Right cardiac atrium (tissue), 5 donors: ENCODE data around the gene TRPV6. TPM values are rescaled to one million over a fixed set of nuclear protein-coding genes. Genes with fewer than 3 reads are reported as not detected.

Experiments used
- ATAC-seq, 2 donors: fragments of 200-7000 bp; cut with Tn5 transposase; one replicate each; pipeline versions ENCODE4 v1.8.0 to v1.9.1; 2020; ENCODE audit warnings: moderate library complexity in 2 of 2, mild to moderate bottlenecking in 1 of 2
- DNase-seq, 3 donors: peaks; one replicate each; pipeline ENCODE4 v3.0.0-alpha.2; 2020
- H3K27ac ChIP-seq: one replicate; pipeline ENCODE4 v1.5.1; 2013; ENCODE audit warnings: mild to moderate bottlenecking, low read length, control low read depth, moderate library complexity
- H3K27me3 ChIP-seq: one replicate; pipeline ENCODE4 v1.6.1; 2013; ENCODE audit not compliant: control insufficient read depth, insufficient read depth
- H3K4me1 ChIP-seq: one replicate; pipeline ENCODE4 v1.6.1; 2013; ENCODE audit warnings: low read length; ENCODE audit not compliant: control insufficient read depth, insufficient read depth
- H3K4me3 ChIP-seq: one replicate; pipeline ENCODE4 v1.5.1; 2013; ENCODE audit warnings: low read length, control low read depth
- H3K9me3 ChIP-seq: one replicate; pipeline ENCODE4 v1.6.1; 2013; ENCODE audit warnings: low read length; ENCODE audit not compliant: control insufficient read depth
- WGBS: extraction: QIAGEN DNeasy Blood & Tissue Kit; methylation state at CpG from one replicate; pipeline ENCODE4 v1.1.7; 2013; 5-methylcytosine and 5-hydroxymethylcytosine counted together
- intact Hi-C, 4 donors: fragments of 100-400 bp; cut with DNase I; formaldehyde crosslinking; loops; one replicate each; pipeline versions ENCODE4 v1.11.0 to v1.14.0; 2022 to 2023
- polyA plus RNA-seq: library from polyadenylated mRNA; stranded (reverse); fragments of 200-250 nt; gene quantifications from one replicate; pipeline ENCODE4 v1.2.3, GENCODE V29; 2013
- total RNA-seq, 4 donors: library from RNA; stranded (reverse); fragmentation: NEBNext Ultra II Directional; extraction: Animal tissue kit (Norgen Biotek cat#: 25700); gene quantifications; one replicate each; pipeline ENCODE4 v1.2.1, GENCODE V29; 2021
- donor health status: healthy with polysubstance abuse.
- donor health status: DM: no; HTN: yes; CAD: no.
- donor health status: DM: no; HTN: no; CAD: no.
- donor health status: DM: no; HTN: yes; CAD: no; lungs with severe emphysema.
- donor health status: DM: yes; HTN: yes; CAD: no.

Gene TRPV6
- total and polyA plus RNA-seq, 5 donors = not detected

- 62% methylated on average over 12 of the region's 12 CpGs for WGBS
- intact Hi-C loops = no loop called here
- ATAC-seq (no peak), DNase-seq (no peak)
- H3K4me1 ChIP-seq = no peaks in the 10 kb centered on the region
- H3K9me3 ChIP-seq = no peaks in the 10 kb centered on the region
- H3K27me3 ChIP-seq = no peaks in the 10 kb centered on the region
- no peak overlapping the region for H3K27ac ChIP-seq
- H3K4me3 ChIP-seq = no peak overlapping the region
Measured at GRCh38 chr7:142894112-142894984, 8.8 kb upstream of the TRPV6 start.

- intact Hi-C loops = no loop called here
Measured at GRCh38 chr7:142892951-142893350, 7.4 kb upstream of the TRPV6 start.

GRCh38 chr7:142891490-142892082 is 6.0 kb upstream of the TRPV6 start:
- WGBS = 81% methylated on average over 10 of the region's 10 CpGs
- intact Hi-C loops = no loop called here
- no peak for DNase-seq
- H3K27me3 ChIP-seq = no peaks in the 10 kb centered on the region
- no peak overlapping the region for H3K4me3 ChIP-seq
- H3K27ac ChIP-seq = no peak overlapping the region
- H3K9me3 ChIP-seq = no peaks in the 10 kb centered on the region
- ATAC-seq = no peak
- no peaks in the 10 kb centered on the region for H3K4me1 ChIP-seq

More at GRCh38 chr7:142892951-142893350, 7.4 kb upstream of the TRPV6 start:
- 85% methylated on average over 5 of the region's 5 CpGs for WGBS
- Histone ChIP-seq H3K27me3 (no peaks in the 10 kb centered on the region), H3K4me1 (no peaks in the 10 kb centered on the region), H3K9me3 (no peaks in the 10 kb centered on the region), H3K4me3 (no peak overlapping the region), H3K27ac (no peak overlapping the region)
- ATAC-seq = no peak
- no peak for DNase-seq

DNA sequence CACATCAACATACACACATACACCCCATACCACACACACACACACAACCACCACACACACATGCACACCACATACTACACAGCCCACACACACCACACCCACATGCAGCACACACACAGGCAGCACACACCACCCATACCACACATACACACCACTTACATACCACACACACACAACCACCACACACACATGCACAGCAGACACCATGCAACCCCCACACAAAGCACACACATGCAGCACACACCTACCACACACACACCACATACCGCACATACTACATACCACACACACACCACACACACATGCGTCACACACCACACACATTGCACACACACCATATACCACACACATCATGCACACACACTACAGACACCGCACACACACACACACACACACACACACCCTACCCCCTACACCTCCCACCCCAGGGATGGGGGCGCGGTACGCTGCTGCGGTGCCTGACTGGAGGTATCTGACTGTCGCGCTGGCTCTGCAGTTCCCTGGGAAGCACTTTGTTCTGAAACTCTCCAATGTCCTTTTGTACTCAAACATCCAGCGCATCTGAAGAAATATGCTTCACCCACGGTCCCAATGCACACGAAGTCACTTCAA is 5.4 kb upstream of the TRPV6 start:
- DNase-seq (no peak), ATAC-seq (no peak)
- Histone ChIP-seq H3K4me1 (no peaks in the 10 kb centered on the region), H3K27ac (no peak overlapping the region), H3K4me3 (no peak overlapping the region), H3K9me3 (no peaks in the 10 kb centered on the region), H3K27me3 (no peaks in the 10 kb centered on the region)
- WGBS = 80% methylated on average over 12 of the region's 12 CpGs
- intact Hi-C loops = no loop called here

- H3K9me3 ChIP-seq = no peaks in the 10 kb centered on the region
- no peak overlapping the region for H3K4me3 ChIP-seq
- H3K27me3 ChIP-seq = no peaks in the 10 kb centered on the region
- DNase-seq (no peak), ATAC-seq (no peak)
- H3K4me1 ChIP-seq = no peaks in the 10 kb centered on the region
- intact Hi-C loops = no loop called here
- no peak overlapping the region for H3K27ac ChIP-seq
- WGBS = 63% methylated on average over 3 of the region's 3 CpGs
Measured at GRCh38 chr7:142889816-142890215, 4.3 kb upstream of the TRPV6 start.

GRCh38 chr7:142887282-142888015 is 1.9 kb upstream of the TRPV6 start:
- Histone ChIP-seq H3K27me3 (no peaks in the 10 kb centered on the region), H3K9me3 (no peaks in the 10 kb centered on the region), H3K27ac (no peak overlapping the region), H3K4me3 (no peak overlapping the region), H3K4me1 (no peaks in the 10 kb centered on the region)
- intact Hi-C loops = no loop called here
- DNase-seq = no peak
- ATAC-seq = no peak
- WGBS = 85% methylated on average over 12 of the region's 12 CpGs

GRCh38 chr7:142886866-142887265 is 1.3 kb upstream of the TRPV6 start:
- Histone ChIP-seq H3K27me3 (no peaks in the 10 kb centered on the region), H3K4me3 (no peak overlapping the region), H3K4me1 (no peaks in the 10 kb centered on the region), H3K9me3 (no peaks in the 10 kb centered on the region), H3K27ac (no peak overlapping the region)
- DNase-seq (no peak), ATAC-seq (no peak)
- intact Hi-C loops = no loop called here
- 77% methylated on average over 7 of the region's 7 CpGs for WGBS

GRCh38 chr7:142884286-142884640 is 1.3 kb downstream of the TRPV6 start:
- WGBS = 71% methylated on average over 4 of the region's 4 CpGs
- no peak for ATAC-seq
- no peak overlapping the region for H3K4me3 ChIP-seq

DNA sequence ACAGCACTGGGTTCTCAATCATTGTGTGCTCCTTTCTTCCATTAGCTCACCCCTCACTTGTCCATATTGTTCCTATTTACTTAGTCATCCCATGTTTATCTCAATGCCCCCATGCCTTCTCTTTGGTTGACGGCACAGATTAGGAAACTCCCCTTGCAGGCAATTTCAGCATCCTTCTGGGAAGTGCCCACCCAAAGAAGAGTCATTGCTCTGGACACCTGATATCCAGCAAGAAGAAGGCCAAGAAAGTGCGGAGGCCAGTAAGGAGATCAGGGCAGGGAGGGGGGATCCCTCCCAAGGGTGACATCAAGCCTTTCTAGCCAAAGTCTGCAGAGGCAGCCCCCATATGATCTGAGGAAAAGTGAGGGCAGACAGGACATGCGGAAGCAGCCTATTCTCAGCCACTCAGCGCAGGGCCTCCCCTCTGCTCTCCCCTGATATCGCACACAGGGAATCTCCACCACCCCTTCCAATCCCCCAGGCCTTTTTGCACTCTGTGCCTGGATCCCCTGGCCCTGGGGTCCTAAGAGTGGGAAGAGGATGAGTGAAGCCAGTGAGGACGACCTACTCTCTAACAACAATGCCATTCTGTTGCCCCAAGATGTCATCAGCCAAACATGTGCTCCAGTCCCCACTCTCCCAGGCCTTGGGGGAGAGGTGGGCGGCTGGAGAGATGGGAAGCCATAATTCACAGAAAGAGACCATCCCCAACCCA is 1.8 kb downstream of the TRPV6 start:
- DNase-seq (no peak), ATAC-seq (no peak)
- no peaks in the 10 kb centered on the region for H3K4me1 ChIP-seq
- H3K4me3 ChIP-seq = no peak overlapping the region
- no peaks in the 10 kb centered on the region for H3K9me3 ChIP-seq
- WGBS = 77% methylated on average over 7 of the region's 7 CpGs
- intact Hi-C loops = no loop called here
- no peak overlapping the region for H3K27ac ChIP-seq
- no peaks in the 10 kb centered on the region for H3K27me3 ChIP-seq

More at GRCh38 chr7:142884286-142884640, 1.3 kb downstream of the TRPV6 start:
- Histone ChIP-seq H3K4me1 (no peaks in the 10 kb centered on the region), H3K27ac (no peak overlapping the region), H3K27me3 (no peaks in the 10 kb centered on the region), H3K9me3 (no peaks in the 10 kb centered on the region)
- DNase-seq = no peak
- intact Hi-C loops = no loop called here

GRCh38 chr7:142883145-142883544 is 2.4 kb downstream of the TRPV6 start:
- no peak for ATAC-seq
- Histone ChIP-seq H3K27me3 (no peaks in the 10 kb centered on the region), H3K27ac (no peak overlapping the region), H3K9me3 (no peaks in the 10 kb centered on the region), H3K4me1 (no peaks in the 10 kb centered on the region), H3K4me3 (no peak overlapping the region)
- no peak for DNase-seq
- WGBS = 85% methylated on average over 10 of the region's 10 CpGs
- intact Hi-C loops = no loop called here
